Right lung (tissue), 5 donors: ENCODE data around the gene PGA3. TPM values are rescaled to one million over a fixed set of nuclear protein-coding genes. Genes with fewer than 3 reads are reported as not detected.
A peak's percentile ranks its signal among the peaks of the same experiment; 100 is the strongest.
"Not testable (repeated sequence)": the region's sequence is repeated elsewhere in the genome, so short reads cannot be mapped to it uniquely, and the experiment has no call there.

Source experiments
- DNase-seq, 2 donors: peaks; one replicate each; pipeline ENCODE4 v3.0.0-alpha.2; 2013
- polyA plus RNA-seq, 5 donors: library from polyadenylated mRNA; unstranded; fragments of 120-200 nt; gene quantifications; one replicate each; pipeline versions ENCODE4 v1.2.1 to v1.2.3, GENCODE V29; 2013; ENCODE audit warnings: inconsistent platforms in 1 of 5, low replicate concordance in 1 of 5; ENCODE audit not compliant: insufficient read length in 5 of 5, insufficient read depth in 1 of 5

The PGA3 gene
- polyA plus RNA-seq, 5 donors = 0.10 to 0.26 (median 0.13) TPM

DNA sequence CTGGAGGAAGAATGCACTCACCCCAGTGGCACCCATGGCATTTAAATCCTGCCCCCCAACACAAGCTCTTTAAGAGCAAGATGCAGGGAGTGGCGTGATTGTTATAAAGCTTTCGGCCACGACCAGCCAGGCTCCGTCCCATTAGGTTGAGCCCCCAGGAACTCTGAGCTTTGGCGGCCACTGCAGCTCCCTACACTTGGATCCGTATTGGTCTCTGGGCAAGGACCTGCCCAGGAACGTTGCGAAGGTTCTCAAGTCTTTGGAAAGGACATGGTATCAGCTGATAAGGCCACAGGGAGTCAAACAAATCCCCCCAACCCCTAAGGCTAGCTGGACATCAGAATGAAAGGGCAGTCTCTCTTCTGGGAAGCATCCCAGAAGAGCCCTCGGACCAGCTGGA, 32.7 kb upstream of the PGA3 start:
- no peak for DNase-seq

DNA sequence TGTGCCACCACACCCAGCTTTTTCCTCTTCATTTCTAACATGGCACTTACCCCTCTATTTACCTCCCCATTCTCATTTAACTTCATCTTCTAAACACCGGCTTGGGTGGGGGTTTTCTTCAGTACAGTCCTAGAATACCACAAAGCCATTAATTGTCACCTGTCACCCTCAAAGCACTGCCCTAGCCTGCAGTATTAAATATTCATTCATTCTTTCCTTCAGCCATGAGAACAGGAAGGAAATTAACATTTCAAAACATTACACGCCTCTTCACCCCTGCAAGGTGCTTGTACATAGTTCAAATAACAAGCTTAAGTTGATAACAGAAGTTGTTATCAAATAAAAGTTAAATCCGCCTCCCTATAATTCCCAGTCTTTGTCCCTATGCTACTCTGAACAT, 31.4 kb upstream of the PGA3 start:
- no peak for DNase-seq

DNA sequence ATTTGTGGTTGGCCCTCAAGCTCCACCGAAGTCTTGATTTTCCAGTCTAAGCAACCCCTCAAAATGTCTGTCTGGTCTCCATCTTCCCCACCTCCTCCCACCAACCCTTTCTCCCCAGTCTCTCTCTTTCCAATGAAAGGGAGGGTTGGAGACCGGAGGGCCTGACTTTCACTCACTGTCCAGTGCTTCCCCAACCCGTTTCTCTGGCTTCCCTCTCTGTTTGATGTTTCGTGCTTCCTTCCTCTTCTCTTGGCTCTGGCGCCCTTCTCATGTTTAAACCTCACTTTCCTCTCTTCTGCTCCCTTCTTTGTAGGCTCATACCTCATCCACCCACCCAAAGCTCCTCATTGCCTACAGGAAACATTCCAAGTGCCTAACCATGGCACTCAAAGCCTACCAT, 31.0 kb upstream of the PGA3 start:
- DNase-seq = no peak

DNA sequence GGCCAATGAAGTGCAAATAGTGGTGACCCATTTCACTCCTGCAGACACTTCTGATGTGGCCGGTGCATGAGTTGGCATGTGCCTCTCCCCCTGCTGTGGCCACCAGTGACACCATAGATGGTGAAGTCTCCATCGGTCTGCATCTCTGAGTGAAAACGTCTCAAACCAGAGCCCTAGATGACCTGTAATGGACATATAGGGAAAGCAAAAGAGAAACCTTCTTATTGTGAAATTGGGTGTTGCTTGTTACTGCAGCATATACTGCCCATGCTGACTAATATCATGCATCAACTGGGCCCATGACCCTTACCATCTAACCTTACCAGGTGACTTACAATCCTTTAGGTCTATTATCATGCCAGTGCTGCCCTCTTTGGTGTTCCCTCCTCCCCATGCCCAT, 30.4 kb upstream of the PGA3 start:
- DNase-seq = no peak

DNA sequence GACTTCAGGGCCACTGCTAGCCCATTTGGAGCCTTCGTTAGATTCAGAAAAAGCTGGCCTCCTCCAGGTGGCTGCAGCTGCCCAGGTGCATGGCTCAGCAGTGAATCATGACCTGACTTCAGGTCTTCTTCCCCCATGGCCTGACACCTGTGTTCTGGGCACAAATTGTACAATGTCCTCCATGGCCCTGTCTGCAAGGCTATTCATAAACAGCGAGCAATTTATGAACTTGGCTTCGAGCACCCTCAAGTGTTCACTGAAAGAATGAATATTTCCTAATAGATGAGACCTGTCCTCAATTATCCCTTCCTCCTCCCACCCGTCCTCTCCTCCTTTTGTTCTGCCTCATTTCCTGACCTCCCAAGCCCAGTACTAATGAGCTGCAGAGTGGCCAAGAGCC, 29.9 kb upstream of the PGA3 start:
- no peak for DNase-seq

DNA sequence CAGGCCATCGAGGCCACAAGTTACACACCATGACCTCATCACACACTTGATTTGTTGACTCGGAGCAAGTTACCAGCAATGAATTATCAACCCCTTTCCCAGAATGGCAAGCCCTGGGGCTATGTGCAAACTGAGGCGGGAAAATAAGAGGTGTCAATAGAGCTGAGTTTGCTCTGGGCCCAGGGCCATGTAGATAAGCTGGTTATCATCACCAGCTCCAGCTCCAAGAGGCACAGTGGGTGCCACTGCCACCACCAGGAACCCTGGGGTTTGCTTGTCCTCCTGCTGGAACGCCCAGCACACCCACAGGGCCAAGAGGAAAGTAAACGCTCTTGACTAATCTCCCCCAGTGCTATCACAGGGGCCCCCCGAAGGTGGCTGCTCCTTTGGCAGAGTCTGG, 29.0 kb upstream of the PGA3 start:
- no peak for DNase-seq

DNA sequence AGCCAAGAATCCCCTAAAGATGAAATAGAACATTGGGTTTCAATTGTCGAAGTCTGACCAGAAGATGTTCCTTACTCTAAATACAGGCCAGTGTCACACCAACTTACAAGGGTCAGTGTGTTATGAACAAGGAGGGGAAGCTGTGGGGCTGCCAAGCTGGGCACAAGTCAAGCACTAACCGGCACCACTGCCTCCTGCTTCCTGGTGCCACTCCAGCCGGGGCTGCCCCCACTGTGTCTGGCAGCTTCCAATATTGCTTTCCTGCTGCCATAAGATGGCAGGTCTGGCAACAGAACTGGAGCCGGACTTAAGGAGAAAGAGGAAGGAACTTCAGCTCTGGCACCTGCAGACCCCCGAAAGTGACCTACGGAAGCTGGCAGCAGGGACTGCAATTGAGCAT, 28.4 kb upstream of the PGA3 start:
- no peak for DNase-seq

DNA sequence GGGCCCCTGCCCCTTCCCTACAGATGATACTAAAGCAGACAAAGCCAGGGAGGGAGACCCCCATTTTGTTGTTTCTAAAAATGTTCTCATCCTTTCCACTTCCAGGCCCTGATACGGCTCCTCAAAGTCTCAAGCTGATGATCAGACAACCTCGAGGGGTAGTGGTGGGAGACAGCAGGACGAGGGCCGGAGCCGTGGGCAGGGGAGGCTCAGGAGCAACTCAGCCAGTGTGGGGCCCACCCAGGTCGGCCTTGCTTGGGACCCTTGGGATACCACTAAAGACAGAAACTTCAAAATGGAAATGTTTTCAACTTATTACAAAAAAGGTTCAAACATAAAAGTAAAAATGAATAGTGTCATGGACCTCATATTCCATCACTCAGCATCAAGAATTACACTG, 26.9 kb upstream of the PGA3 start:
- no peak for DNase-seq

DNA sequence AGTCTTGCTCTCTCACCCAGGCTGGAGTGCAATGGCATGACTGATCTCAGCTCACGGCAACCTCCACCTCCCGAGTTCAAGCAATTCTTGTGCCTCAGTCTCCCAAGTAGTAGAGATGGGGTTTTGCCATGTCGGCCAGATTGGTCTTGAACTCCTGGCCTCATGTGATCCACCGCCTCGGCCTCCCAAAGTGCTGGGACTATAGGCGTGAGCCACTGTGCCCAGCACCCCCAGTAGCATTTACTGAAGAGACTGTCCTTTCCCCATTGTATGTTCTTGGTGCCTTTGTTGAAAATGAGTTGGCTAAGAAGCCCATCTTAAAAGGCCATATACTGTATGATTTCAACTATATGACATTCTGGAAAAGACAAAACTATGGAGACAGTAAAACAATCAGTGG, 23.1 kb upstream of the PGA3 start:
- not testable (repeated sequence) for DNase-seq

DNA sequence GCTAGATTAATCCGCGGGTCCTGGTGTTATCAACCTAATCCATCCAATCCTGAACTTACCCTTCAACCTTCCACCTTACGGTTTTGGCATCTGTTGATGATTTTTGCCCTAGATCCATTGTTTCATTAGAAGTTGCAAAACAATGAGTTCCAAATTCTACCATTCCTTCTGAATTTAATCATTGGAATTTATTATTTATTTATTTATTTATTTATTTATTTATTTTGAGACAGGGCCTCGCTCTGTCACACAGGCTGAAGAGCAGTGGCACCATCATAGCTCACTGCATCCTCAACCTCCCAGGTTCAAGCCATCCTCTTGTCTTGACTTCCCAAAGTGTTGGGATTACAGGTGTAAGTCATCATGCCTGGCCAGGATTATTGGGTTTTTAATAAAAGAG, 21.8 kb upstream of the PGA3 start:
- no peak for DNase-seq

DNA sequence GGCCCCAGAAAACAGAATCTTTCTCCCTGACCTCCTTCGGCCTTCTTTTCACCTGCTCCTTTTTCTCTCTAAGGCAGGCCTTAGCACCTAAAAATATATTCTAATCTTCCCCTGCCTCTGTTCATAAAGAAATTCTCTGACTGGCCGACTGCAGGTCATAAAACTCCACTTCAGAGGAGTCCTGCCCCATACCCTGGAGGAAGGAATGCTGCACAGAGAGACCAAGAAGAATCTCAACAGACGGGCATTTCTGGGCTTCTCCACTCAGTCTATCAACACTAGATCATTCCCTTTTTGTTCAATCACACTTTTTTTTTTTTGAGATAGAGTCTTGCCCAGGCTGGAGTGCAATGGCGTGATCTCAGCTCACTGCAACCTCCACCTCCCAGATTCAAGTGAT, 19.7 kb upstream of the PGA3 start:
- DNase-seq = no peak

DNA sequence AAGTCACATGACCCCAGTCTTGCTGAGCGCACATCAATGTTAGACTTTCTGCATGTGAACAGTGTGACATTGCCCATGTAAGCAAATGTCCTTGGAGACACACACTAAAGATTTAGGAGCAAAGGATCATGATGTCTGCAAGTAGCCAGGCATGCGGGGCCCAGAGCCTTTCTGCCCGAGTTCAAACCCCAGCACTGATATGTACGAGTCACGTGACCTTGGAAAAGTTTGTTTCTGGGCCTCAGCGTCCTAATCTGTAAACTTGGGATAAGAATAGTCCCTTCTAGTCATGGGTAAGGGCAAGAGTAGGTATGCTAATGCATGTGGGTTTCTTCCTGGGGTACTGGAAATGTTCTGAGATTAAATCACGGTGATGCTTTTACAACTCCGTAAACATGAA, 16.8 kb upstream of the PGA3 start:
- DNase-seq = no peak

DNA sequence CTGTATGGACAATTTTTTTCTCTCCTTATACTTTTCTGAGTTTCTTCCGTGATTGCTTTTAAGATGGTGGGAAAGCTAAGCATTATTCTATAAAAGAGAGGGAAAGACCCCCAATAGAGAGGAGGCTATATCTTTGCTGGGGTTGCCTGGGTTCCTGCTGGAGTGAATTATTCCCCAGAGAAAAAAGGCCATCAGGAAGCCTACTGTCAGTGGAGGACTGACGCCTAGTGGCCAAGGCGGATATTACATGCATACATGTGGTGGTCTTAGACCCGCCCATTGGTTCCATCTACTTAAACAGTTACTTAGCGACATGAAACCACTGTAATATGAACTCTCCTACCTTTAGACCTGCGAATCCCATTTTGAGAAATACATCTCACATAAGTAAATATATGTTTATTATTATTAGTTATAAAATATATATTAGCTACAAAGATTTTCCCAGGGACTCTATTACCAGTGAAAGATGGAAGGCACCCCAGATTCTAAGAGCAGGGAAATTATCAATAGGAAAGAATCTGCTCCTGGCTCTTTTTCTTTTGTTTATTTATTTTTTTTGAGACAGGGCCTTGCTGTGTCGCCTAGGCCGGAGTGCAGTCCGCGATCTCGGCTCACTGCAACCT, 15.7 kb upstream of the PGA3 start:
- peak; percentile 51 to 68 for DNase-seq

DNA sequence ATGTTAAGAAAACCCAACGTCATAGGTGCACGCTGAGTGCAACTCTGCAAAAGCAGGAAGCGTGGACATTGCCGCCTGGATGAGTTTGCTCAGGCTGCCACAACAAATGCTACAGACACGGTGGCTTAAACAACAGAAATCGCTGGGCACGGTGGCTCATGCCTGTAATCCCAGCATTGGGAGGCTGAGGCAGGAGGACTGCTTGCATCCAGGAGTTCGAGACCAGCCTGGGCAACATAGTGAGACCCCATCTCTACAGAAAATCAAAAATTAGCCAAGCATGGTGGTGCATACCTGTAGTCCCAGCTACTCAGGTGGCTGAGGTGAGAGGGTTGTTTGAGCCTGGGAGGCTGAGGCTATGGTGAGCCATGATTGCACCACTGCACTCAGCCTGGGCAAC, 13.4 kb upstream of the PGA3 start:
- DNase-seq = no peak

DNA sequence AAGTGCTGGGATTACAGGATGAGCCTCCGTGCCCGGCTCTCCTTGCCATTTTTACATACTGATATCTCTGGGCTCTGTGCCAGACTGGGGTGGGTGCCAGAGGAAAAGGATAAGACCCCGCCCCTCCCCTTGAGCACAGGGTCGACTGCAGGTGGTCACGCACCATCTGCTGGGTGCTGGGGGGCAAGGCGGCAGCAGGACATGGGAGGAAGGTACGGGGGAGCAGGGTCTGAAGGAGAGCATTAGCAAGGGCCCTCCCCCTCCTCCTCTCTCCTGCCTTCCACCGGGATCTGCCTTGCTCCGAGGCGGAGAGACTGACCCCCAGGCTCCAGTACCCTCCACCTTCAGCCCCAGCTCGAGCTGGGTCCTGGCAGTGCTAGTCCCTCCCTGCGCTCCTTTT, 9.7 kb upstream of the PGA3 start:
- DNase-seq = no peak

DNA sequence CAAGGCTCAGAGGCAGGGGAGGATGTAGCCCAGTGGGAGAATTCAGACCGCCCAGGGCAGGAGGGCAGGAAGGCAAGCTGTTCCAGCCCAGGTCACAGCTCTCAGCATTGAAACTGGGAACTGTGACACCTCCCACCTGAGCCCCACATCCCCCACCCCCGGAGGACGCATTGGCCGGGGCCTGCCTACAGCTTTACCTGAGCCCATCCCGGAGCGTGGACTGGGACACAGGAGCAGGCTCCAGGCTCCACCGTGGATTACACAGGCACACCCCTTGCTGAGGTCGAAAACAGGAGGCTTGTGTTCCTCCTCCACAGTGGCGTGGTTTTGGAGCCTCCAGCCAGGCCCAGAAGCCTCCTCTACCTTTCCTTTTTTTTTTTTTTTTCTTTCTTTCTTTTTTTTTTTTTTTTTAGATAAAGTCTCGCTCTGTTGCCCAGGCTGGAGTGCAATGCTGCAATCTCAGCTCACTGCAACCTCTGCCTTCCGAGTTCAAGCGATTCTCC, 9.1 kb upstream of the PGA3 start:
- no peak for DNase-seq

DNA sequence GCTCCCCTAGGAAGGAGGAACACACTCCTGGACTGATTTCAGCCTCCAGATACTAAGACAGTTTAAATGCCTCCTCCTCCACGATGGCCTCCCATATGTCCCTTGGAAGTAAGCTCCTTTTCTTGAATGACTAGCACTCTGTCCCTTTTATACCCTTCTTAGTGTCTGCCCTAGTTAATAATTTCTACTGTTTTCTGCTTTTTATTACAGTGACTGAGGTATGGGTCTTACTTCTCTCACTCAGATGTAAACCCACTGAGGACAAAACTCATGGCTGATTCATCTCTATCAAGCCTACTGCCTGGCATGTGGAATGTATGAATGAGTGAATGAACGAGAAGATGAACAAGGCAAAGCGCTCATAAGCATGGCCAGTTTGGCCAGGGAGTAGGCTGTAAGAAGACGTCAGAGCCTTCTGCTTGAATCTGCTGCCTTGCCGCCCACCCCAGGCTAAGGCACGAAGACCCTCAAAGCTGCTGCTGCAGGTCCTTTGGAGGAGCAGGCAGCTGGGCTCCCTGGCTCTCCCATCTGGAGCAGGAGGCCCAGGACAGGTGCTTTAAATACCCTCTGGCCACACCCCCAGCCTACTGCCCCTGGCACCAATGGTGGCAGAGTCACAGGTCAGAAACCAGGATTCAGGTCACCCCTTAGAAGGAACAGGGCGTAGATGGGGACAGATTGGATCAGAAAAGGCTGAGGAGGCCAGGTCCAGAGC, 8.2 kb upstream of the PGA3 start:
- DNase-seq = no peak

DNA sequence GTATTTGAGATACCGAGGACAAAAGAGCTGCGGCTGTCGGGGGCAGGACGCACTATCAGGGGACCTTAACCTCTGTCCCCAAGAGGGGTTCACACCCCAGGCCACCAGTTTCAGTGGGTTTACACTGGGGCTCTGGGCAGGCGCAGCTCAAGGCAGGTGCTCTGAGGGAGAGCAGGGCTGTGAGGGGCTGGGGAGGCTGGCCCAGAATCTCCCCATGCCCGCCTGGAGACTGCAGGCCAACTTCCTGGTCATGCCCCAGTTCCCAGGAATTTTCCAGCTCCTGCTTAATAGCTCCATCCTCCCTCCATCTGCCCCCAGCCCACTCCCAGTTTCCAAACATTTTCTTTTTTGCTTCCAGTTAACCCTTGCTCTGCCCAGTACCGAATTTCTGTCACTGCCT, 7.6 kb upstream of the PGA3 start:
- DNase-seq = no peak

DNA sequence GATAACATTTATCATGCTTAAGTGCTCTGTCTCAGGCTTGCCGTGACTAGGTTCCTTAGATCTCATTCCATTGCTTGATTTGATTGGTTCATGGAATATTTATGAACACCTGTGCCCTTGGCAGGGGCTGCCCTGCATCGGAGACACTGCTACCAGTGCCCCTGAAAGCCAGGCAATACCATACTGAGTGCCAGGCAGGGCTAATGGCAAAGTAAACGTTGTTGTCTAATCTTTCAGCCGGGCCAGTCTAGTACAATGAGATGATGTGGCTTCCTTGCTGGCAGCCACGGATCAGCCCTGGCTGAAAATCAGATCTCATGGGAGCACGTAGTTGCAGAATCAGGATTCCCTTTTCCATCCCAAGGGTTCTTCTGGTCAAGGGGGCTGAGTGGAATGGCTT, 5.0 kb upstream of the PGA3 start:
- no peak for DNase-seq

DNA sequence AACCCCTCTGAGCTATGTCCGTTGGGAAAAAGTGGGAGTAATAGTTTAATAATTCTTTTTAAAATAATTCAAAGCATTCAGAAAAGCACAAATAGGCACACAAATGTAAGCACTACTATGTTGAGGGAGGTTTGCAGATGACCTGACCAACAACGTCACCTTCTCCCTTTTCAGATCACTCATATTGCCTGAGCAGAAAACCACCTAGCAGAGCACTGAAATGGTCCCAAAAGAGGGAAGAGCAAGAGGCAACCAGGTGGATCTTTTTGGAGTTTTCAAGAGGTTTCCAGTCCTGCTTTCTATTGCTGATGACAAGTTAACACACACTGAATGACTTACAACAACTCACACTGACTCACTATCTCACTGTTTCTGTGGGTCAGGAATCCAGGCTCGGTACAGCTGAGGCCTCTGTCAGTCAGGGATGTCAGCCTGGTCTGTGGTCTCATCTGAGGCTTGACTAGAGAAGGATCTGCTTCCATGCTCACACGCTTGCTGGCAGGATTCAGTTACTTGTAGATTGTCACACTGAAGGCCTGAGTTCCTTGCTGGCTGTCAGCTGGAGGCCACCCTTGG, 4.3 kb upstream of the PGA3 start:
- DNase-seq = no peak

DNA sequence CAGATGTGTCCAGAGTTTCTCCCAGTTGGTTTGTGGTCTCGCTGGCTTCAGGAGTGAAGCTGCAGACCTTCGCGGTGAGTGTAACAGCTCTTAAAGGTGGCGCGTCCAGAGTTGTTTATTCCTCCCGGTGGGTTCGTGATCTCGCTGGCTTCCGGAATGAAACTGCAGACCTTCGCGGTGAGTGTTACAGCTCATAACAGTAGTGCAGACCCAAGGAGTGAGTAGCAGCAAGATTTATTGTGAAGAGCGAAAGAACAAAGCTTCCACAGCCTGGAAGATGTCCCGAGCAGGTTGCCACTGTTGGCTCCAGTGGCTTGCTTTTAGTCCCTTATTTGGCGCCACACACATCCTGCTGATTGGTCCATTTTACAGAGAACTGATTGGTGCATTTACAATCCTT, 1.8 kb upstream of the PGA3 start:
- DNase-seq = no peak

DNA sequence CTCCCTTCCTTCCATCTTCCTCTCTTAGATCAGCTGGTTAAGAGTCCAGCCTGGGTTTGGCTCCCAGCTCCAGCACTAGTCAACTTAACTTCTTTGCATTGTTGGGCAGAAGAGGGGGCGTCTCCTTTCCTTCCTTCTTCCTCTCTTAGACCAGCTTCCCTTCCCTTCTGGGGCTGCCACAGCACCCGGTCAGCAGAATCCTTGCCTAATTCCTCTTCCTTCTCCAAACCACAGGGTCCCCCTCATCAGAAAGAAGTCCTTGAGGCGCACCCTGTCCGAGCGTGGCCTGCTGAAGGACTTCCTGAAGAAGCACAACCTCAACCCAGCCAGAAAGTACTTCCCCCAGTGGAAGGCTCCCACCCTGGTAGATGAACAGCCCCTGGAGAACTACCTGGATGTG, 558 bp downstream of the PGA3 start:
- DNase-seq = not testable (repeated sequence)

DNA sequence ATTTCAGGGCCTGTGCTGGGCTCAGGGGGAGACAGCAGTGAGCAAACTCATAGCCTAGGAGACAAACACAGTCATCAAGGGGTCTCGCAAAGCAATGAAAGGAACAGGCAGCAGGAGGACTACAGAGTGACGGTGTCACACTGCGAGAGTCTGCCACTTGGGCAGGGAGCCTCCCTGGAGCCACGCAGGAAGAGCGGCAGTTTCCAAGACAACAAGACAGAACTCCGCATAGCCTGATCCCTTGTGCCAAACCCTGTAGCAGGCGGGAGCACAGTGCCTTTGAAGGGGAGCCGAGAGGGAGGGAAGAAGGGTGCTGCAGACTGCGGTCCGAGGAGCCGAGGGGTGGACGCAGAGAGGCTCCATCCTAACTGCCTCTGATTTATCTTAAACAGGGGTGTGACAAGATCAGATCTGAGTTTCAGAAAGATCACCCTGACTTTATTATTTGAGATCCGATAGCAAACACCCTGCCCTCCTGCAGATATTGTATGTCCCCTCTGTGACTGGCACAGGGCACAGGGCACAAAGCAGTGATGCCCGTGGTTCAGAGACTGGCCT, 1.3 kb downstream of the PGA3 start:
- DNase-seq = not testable (repeated sequence)
